Breast epithelium (tissue), 4 donors: ENCODE results near the gene DUS2. TPM values are rescaled to one million over a fixed set of nuclear protein-coding genes. Genes with fewer than 3 reads are reported as not detected.

Source experiments
- DNase-seq, 2 donors: peaks; one replicate each; pipeline ENCODE4 v3.0.0-alpha.2; 2019; ENCODE audit warnings: low spot score in 2 of 2
- H3K27ac ChIP-seq, 2 donors: fragments of 200-600 bp; sonication (generic) in 1 of 2; one replicate each; pipeline ENCODE4 v1.5.1; 2016 to 2019; ENCODE audit warnings: mild to moderate bottlenecking in 1 of 2
- H3K27me3 ChIP-seq, 2 donors: fragments of 200-600 bp; sonication (generic) in 1 of 2; one replicate each; pipeline versions ENCODE4 v1.5.1 to v1.6.0; 2017 to 2019; ENCODE audit warnings: control low read depth in 1 of 2, mild to moderate bottlenecking in 1 of 2
- H3K36me3 ChIP-seq: fragments of 200-600 bp; one replicate; pipeline ENCODE4 v1.5.1; 2019
- H3K4me1 ChIP-seq, 2 donors: fragments of 200-600 bp; sonication (generic); one replicate each; pipeline ENCODE4 v1.5.1; 2016 to 2019; ENCODE audit warnings: control low read depth in 1 of 2
- H3K4me3 ChIP-seq, 3 donors: fragments of 200-600 bp; sonication (generic); 1 replicate in 2 of 3; 2 replicates in 1 of 3; pipeline ENCODE4 v1.5.1; 2016 to 2019; ENCODE audit warnings: mild to moderate bottlenecking in 3 of 3, moderate library complexity in 2 of 3
- H3K9me3 ChIP-seq, 2 donors: fragments of 200-600 bp; sonication (generic) in 1 of 2; one replicate each; pipeline ENCODE4 v1.5.1; 2016 to 2019; ENCODE audit warnings: control low read depth in 1 of 2
- POLR2A ChIP-seq: fragments of 450-650 bp; IDR thresholded peaks from one replicate; pipeline ENCODE4 v1.6.1; 2016; ENCODE audit warnings: antibody characterized with exemption, mild to moderate bottlenecking, moderate library complexity
- POLR2AphosphoS5 ChIP-seq, 3 donors: sonication (generic); formaldehyde crosslinking; IDR thresholded peaks; one replicate each; pipeline ENCODE4 v1.6.1; 2017; ENCODE audit warnings: antibody characterized with exemption in 3 of 3
- intact Hi-C: fragments of 100-400 bp; cut with DNase I; formaldehyde crosslinking; loops from one replicate; pipeline ENCODE4 v1.15.1; 2023; ENCODE audit warnings: low total_unique reads
- total RNA-seq, 3 donors: library from RNA; depleted of rRNA; stranded (reverse); fragments of >200 nt; gene quantifications; one replicate each; pipeline ENCODE4 v1.1.0, GENCODE V29; 2016
- TF ChIP-seq, protein P1 (sequence below), 3 donors: fragments of 450-650 bp; IDR thresholded peaks; one replicate each; pipeline ENCODE4 v1.5.1; 2016 to 2017; ENCODE audit warnings: antibody characterized with exemption in 3 of 3, mild to moderate bottlenecking in 3 of 3, moderate library complexity in 3 of 3

Gene DUS2
- total RNA-seq, 3 donors from 2014 or later, result 6.9 to 10.5 (median 7.7) TPM

DNA sequence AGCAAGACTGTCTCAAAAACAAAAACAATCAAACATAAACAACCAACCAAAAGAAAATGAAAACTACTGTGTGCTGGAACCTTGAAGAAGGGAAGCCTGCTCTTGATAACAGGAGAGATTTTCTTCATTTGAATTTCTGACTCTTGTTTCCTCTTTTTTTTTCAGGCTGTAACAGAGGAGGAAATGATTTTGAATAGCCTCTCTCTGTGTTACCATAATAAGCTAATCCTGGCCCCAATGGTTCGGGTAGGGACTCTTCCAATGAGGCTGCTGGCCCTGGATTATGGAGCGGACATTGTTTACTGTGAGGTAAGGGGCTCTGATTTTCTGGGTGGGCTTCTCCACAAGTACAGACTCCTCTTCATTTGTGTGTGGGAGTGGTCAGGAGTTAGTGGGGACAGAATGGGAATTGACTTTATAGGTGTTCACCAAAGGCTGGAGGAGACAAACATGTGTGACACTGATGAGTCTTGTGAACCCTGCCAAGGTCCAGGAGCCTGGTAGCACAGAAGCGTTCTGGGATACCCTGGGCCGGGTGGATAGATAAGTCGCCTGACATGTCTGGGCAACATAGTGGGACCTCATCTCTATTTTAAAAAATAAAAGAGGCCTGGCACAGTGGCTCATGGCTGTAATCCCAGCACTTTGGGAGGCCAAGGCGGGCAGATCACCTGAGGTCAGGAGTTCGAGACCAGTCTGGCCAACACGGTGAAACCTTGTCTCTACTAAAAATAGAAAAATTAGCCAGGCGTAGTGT, 14.9 kb downstream of the DUS2 start:
- intact Hi-C loops, result loop anchor here (5.0 kb wide), 1 partner anchor 61 kb away; no protein-coding TSS in a partner anchor
- Histone ChIP-seq H3K27ac (no peak overlapping the region), H3K36me3 (no peaks in the 10 kb centered on the region), H3K4me1 (no peaks in the 10 kb centered on the region), H3K27me3 (no peaks in the 10 kb centered on the region), H3K9me3 (no peaks in the 10 kb centered on the region), H3K4me3 (no peak overlapping the region)
- TF ChIP-seq POLR2A (no peak), POLR2AphosphoS5 (IDR thresholded peaks at IDR 0.05) (no peak)
- TF ChIP-seq, protein P1, sequence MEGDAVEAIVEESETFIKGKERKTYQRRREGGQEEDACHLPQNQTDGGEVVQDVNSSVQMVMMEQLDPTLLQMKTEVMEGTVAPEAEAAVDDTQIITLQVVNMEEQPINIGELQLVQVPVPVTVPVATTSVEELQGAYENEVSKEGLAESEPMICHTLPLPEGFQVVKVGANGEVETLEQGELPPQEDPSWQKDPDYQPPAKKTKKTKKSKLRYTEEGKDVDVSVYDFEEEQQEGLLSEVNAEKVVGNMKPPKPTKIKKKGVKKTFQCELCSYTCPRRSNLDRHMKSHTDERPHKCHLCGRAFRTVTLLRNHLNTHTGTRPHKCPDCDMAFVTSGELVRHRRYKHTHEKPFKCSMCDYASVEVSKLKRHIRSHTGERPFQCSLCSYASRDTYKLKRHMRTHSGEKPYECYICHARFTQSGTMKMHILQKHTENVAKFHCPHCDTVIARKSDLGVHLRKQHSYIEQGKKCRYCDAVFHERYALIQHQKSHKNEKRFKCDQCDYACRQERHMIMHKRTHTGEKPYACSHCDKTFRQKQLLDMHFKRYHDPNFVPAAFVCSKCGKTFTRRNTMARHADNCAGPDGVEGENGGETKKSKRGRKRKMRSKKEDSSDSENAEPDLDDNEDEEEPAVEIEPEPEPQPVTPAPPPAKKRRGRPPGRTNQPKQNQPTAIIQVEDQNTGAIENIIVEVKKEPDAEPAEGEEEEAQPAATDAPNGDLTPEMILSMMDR (IDR thresholded peaks at IDR 0.05), result no peak
- no peak for DNase-seq

DNA sequence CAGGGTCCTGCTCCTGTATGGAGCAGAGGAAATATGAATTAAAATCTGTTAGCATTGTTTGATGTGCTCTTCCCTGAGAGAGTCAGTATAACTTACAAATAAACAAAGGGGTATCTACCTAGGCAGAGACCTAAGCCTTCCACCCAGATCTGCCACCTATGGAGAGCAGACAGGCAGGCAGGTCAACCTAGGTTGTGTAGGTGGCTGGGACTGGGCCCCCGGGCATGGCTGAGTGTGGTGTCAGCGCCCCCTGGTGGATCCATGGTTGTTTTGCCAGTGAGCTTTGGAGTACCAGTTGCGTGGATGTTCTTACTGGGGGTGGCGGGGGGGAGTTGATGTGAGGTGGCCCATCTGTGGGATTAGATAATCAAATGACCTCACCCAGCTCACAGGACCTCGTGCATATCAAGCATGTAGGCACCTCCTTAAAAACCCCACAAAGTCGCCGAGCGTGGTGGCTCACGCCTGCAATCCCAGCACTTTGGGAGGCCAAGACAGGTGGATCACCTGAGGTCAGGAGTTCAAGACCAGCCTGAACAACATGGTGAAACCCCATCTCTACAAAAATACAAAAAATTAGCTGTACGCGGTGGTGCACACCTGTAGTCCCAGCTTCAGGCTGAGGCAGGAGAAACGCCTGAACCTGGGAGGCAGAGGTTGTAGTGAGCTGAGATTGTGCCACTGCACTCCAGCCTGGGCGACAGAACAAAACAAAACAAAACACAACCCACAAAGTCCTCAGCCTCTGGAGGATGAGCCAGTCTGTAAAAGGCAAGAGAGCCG, 17.6 kb downstream of the DUS2 start:
- H3K4me3 ChIP-seq, result no peak overlapping the region
- intact Hi-C loops, result loop anchor here (10.0 kb wide), 2 partner anchors 166 to 226 kb away; partner anchors contain the start of gene EDC4
- no peak overlapping the region for H3K27ac ChIP-seq
- H3K27me3 ChIP-seq, result no peaks in the 10 kb centered on the region
- no peaks in the 10 kb centered on the region for H3K4me1 ChIP-seq
- no peaks in the 10 kb centered on the region for H3K9me3 ChIP-seq
- TF ChIP-seq, protein P1 (IDR thresholded peaks at IDR 0.05), result peak; percentile 70 to 85 (median 82)
- TF ChIP-seq POLR2A, result no peak
- TF ChIP-seq POLR2AphosphoS5 (IDR thresholded peaks at IDR 0.05), result no peak
- DNase-seq, result peak; percentile 70 to 82
- no peaks in the 10 kb centered on the region for H3K36me3 ChIP-seq

DNA sequence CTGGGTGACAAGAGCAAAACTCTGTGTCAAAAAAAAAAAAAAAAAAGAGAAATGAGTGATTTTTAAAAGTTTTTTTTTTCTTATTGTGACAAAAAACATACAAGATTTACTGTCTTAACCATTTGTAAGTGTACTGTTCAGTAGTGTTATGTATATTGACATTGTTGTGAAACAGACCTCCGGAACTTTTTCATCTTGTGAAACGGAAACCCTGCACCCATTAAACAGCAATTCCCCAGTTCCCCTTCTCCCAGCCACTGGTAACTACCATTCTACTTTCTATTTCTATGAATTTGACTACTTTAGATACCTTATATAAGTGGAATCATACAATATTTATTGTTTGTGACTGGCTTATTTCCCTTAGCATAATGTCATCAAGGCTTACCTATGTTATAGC, 18.7 kb downstream of the DUS2 start:
- Histone ChIP-seq H3K4me3 (no peak overlapping the region), H3K27me3 (no peaks in the 10 kb centered on the region), H3K27ac (no peak overlapping the region), H3K4me1 (no peaks in the 10 kb centered on the region), H3K9me3 (no peaks in the 10 kb centered on the region), H3K36me3 (no peaks in the 10 kb centered on the region)
- intact Hi-C loops, result loop anchor here (10.0 kb wide), 2 partner anchors 167 to 227 kb away; partner anchors contain the start of gene EDC4
- TF ChIP-seq, protein P1 (IDR thresholded peaks at IDR 0.05), result no peak
- TF ChIP-seq POLR2A, result no peak
- no peak for TF ChIP-seq POLR2AphosphoS5 (IDR thresholded peaks at IDR 0.05)
- no peak for DNase-seq

DNA sequence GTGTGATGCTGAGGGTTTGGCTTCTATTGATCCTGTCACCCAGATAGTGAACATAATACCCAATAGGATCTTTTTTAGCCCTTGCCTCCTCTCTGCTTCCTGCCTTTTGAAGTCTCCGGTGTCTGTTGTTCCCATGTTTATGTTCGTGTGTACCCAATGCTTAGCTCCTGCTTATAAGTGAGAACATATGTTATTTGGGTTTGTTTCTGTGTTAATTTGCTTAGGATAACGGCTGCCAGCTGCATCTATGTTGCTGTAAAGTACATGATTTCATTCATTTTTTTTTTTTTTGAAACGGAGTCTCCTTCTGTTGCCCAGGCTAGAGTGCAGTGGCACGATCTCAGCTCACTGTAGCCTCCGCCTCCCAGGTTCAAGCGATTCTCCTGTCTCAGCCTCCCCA, 23.0 kb downstream of the DUS2 start:
- intact Hi-C loops, result loop anchor here (10.0 kb wide), 2 partner anchors 171 to 231 kb away; partner anchors contain the start of gene EDC4
- TF ChIP-seq POLR2A (no peak), POLR2AphosphoS5 (IDR thresholded peaks at IDR 0.05) (no peak)
- TF ChIP-seq, protein P1 (IDR thresholded peaks at IDR 0.05), result no peak
- Histone ChIP-seq H3K9me3 (no peaks in the 10 kb centered on the region), H3K36me3 (no peaks in the 10 kb centered on the region), H3K4me1 (no peaks in the 10 kb centered on the region), H3K4me3 (no peak overlapping the region), H3K27ac (no peak overlapping the region), H3K27me3 (no peaks in the 10 kb centered on the region)
- DNase-seq, result no peak
